HFF-Myc (cell line): ENCODE results near the gene NUDT22.

Experiments
- DNase-seq: peaks from one replicate; pipeline ENCODE4 v3.0.0-alpha.2; 2011; ENCODE audit warnings: low read depth; ENCODE audit errors: extremely low read depth
- H3K4me3 ChIP-seq: replicated peaks from 2 replicates; pipeline ENCODE4 v1.5.1; 2011; ENCODE audit warnings: low read depth, mild to moderate bottlenecking, control low read depth, low read length
- TF ChIP-seq, protein P1 (sequence below): IDR thresholded peaks from 2 replicates; pipeline ENCODE4 v1.5.1; 2012; ENCODE audit warnings: mild to moderate bottlenecking, low read depth, low read length, control low read depth; ENCODE audit errors: missing control alignments

NUDT22 gene

DNA sequence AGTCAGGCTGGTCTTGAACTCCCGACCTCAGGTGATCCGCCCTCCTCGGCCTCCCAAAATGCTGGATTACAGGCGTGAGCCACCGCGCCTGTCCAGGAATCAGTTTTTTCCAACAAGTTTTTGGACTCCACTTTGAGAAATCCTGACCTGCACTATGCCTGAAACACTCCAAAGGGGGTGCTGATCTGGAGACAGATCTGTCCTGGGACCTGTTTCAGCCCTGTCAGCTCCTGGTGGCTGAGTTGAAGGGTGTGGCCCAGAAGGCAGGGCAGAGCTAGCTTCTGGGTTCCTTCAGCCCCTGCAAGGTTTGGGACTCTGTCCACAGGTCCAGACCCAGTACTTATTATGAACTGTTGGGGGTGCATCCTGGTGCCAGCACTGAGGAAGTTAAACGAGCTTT lies 5.5 kb downstream of the NUDT22 start:
- TF ChIP-seq, protein P1, sequence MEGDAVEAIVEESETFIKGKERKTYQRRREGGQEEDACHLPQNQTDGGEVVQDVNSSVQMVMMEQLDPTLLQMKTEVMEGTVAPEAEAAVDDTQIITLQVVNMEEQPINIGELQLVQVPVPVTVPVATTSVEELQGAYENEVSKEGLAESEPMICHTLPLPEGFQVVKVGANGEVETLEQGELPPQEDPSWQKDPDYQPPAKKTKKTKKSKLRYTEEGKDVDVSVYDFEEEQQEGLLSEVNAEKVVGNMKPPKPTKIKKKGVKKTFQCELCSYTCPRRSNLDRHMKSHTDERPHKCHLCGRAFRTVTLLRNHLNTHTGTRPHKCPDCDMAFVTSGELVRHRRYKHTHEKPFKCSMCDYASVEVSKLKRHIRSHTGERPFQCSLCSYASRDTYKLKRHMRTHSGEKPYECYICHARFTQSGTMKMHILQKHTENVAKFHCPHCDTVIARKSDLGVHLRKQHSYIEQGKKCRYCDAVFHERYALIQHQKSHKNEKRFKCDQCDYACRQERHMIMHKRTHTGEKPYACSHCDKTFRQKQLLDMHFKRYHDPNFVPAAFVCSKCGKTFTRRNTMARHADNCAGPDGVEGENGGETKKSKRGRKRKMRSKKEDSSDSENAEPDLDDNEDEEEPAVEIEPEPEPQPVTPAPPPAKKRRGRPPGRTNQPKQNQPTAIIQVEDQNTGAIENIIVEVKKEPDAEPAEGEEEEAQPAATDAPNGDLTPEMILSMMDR = no peak
- H3K4me3 ChIP-seq = no peak overlapping the region
- no peak for DNase-seq

DNA sequence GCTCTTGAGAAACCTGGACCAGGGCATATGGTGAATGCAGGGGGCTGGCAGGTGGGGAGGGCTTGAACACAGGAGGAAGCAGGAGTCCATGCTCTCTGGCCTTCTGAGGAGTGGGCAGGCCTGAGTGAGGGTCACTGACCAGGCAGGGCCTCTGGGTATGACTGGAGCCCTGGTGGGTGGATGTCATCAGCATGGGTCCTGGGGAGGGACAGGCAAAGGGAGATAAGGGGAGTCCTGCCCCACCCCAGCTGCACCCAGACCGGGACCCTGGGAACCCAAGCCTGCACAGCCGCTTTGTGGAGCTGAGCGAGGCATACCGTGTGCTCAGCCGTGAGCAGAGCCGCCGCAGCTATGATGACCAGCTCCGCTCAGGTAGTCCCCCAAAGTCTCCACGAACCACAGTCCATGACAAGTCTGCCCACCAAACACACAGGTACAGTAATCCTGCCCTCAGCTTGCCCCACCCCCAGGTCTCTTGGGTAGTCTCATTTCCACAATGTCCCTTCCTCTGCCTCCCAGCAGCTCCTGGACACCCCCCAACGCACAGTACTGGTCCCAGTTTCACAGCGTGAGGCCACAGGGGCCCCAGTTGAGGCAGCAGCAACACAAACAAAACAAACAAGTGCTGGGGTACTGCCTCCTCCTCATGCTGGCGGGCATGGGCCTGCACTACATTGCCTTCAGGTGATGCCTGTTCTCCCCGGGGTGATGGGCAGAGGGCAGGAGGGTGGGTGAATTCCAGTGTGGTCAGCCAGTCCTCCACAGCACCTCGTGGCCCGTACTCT lies 6.3 kb downstream of the NUDT22 start:
- TF ChIP-seq, protein P1 = no peak
- DNase-seq = no peak
- H3K4me3 ChIP-seq = no peak overlapping the region

DNA sequence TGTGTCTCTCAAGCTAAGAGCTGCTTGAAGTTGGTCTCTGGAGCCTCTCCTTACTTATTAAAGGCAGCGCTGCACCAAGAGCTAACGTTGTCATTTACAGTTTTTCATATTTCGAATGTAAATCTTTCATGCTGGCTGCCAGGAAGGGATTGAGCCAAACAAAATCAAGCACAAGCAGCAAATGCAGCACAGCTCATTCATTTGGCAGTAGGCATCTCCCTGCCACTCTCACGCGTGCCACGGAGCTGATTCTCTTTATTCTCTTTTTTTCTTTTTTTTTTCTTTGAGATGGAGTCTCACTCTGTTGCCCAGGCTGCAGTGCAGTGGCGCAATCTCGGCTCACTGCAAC lies 6.9 kb downstream of the NUDT22 start:
- no peak for DNase-seq
- TF ChIP-seq, protein P1 = no peak
- no peak overlapping the region for H3K4me3 ChIP-seq

DNA sequence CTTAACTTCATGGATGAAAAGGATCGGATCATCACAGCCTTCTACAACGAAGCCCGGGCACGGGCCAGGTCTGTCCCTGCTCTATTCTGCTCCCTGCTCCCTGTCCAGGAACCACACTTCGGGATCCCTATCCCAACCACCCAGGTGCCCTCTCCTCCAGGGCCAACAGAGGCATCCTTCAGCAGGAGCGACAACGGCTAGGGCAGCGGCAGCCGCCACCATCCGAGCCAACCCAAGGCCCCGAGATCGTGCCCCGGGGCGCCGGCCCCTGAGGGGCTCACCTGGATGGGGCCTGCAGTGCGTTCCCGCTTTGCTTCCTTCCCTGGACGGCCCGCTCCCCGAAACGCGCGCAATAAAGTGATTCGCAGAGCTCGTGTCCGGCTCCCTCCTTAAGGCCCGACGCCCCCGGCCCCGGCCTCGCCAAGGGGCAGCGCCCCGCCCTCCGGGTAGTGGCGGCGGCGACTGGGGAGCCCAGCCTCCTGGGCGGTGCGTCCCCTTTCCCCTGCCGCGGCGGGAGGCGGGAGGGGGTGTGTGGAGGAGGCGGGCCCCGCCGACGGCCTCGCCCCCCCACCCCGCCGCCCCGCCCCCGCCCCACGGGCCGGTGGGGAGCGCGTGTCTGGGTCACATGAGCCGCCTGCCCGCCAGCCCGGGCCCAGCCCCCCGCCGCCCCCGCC lies 8.0 kb downstream of the NUDT22 start, which contains the start of gene VEGFB:
TSS of gene VEGFB (plus strand) at position 672 of the 674 bp plus-strand sequence. CDS start 250 bp downstream, outside the sequence.
- H3K4me3 ChIP-seq = peak within 1 kb of the TSS; percentile 58
- DNase-seq = no peak
- TF ChIP-seq, protein P1 = no peak

DNA sequence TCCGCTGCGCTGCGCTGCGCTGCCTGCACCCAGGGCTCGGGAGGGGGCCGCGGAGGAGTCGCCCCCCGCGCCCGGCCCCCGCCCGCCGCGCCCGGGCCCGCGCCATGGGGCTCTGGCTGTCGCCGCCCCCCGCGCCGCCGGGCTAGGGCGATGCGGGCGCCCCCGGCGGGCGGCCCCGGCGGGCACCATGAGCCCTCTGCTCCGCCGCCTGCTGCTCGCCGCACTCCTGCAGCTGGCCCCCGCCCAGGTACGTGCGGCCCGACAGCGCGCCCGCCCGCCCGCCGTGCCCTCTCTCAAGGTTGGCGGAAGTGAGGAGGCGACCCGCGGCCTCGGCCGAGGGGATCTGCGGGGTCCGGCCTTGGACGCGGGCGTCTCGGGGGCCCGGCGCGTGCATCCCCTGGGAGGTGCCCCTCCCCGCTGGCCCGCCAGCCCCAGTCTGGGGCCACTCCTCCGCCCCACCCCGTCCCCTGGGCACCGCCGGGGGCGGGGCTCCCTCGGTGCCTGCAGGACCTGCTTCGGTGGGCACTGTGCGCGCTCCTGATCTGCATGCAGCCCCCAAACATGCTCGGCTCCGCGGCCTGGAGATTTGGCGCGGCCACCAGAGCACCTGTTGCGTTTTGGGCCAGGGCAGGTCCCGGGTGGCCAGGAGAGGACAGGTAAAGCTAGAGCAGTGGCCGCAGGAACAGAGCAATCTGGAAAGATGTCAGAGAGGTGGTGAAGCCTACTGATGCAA lies 8.7 kb downstream of the NUDT22 start:
- peak overlapping the region; percentile 58 for H3K4me3 ChIP-seq
- DNase-seq = no peak
- TF ChIP-seq, protein P1 = no peak

DNA sequence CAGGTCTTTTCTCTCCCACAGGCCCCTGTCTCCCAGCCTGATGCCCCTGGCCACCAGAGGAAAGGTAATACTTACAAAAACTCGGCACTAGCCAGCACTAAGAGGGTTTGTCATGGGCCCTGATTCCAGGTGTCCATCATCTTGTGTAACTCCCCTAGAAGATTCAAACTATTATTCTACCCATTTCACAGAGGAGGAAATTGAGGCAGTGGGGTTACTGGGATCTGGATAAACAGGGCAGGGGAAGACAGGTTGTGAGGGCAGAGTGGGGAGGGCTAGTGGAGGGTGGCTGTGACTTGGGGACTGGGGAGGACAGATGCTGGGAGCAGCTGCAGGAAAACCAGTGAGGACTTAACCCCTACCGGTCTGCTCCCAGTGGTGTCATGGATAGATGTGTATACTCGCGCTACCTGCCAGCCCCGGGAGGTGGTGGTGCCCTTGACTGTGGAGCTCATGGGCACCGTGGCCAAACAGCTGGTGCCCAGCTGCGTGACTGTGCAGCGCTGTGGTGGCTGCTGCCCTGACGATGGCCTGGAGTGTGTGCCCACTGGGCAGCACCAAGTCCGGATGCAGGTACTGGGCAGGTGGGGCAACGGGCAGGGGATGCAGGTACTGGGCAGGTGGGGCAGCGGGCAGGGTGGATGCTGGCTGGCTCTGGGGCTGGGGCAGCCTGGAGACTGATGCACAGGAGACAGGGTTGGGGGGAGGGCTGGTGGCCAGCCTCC lies 9.5 kb downstream of the NUDT22 start:
- TF ChIP-seq, protein P1 = no peak
- H3K4me3 ChIP-seq = peak overlapping the region; percentile 58
- no peak for DNase-seq
